GM12872 (cell line): ENCODE results near the gene DRD2.

ENCODE experiments used
- CTCF ChIP-seq: IDR thresholded peaks from 3 replicates; pipeline ENCODE4 v1.5.1; 2011; ENCODE audit warnings: low read depth, mild to moderate bottlenecking, low read length, moderate library complexity; ENCODE audit not compliant: insufficient read depth

DRD2 gene

GRCh38 chr11:113475160-113475761, at the start of gene DRD2:
TSS of gene DRD2 (minus strand) at chr11:113475398. CDS start at chr11:113424651, 50,747 bp downstream.
- TF ChIP-seq CTCF: no peak

GRCh38 chr11:113521737-113522517, 46.7 kb upstream of the DRD2 start:
- TF ChIP-seq CTCF: no peak

GRCh38 chr11:113519989-113520613, 44.9 kb upstream of the DRD2 start:
- no peak for TF ChIP-seq CTCF

- no peak for TF ChIP-seq CTCF
These were observed 43.7 kb upstream of the DRD2 start for GRCh38 chr11:113518716-113519495.

- TF ChIP-seq CTCF: no peak
These were observed 42.2 kb upstream of the DRD2 start for GRCh38 chr11:113517361-113517760.

- TF ChIP-seq CTCF: no peak
These were observed 39.7 kb upstream of the DRD2 start for GRCh38 chr11:113514856-113515255.

- no peak for TF ChIP-seq CTCF
These were observed 32.1 kb upstream of the DRD2 start for GRCh38 chr11:113507341-113507740.
